Body of pancreas (tissue), 4 donors: ENCODE data around the gene NDUFV1.
"Not testable (repeated sequence)": the region's sequence is repeated elsewhere in the genome, so short reads cannot be mapped to it uniquely, and the experiment has no call there.

Source experiments
- POLR2A ChIP-seq, 3 donors: fragments of 450-650 bp; IDR thresholded peaks; one replicate each; pipeline ENCODE4 v1.6.1; 2016; ENCODE audit warnings: antibody characterized with exemption in 3 of 3, mild to moderate bottlenecking in 2 of 3
- TF ChIP-seq, protein P1 (sequence below), 7 experiments: fragments of 450-650 bp in 4 of 7; fragments of 200-600 bp in 3 of 7; sonication (generic) in 3 of 7; IDR thresholded peaks; one replicate each; pipeline ENCODE4 v1.5.1; 2016 to 2019; ENCODE audit warnings: antibody characterized with exemption in 7 of 7

DNA sequence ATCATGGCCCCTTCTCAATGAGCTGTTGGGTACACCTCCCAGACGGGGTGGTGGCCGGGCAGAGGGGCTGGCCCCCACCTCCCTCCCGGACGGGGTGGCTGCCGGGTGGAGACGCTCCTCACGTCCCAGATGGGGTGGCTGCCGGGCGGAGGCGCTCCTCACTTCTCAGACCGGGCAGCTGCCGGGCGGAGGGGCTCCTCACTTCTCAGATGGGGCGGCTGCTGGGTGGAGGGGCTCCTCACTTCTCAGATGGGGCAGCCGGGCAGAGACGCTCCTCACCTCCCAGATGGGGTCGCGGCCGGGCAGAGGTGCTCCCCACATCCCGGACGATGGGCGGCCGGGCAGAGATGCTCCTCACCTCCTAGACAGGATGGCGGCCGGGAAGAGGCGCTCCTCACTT, 8.8 kb upstream of the NDUFV1 start:
- TF ChIP-seq, protein P1, sequence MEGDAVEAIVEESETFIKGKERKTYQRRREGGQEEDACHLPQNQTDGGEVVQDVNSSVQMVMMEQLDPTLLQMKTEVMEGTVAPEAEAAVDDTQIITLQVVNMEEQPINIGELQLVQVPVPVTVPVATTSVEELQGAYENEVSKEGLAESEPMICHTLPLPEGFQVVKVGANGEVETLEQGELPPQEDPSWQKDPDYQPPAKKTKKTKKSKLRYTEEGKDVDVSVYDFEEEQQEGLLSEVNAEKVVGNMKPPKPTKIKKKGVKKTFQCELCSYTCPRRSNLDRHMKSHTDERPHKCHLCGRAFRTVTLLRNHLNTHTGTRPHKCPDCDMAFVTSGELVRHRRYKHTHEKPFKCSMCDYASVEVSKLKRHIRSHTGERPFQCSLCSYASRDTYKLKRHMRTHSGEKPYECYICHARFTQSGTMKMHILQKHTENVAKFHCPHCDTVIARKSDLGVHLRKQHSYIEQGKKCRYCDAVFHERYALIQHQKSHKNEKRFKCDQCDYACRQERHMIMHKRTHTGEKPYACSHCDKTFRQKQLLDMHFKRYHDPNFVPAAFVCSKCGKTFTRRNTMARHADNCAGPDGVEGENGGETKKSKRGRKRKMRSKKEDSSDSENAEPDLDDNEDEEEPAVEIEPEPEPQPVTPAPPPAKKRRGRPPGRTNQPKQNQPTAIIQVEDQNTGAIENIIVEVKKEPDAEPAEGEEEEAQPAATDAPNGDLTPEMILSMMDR (IDR thresholded peaks at IDR 0.05): not testable (repeated sequence)
- TF ChIP-seq POLR2A (IDR thresholded peaks at IDR 0.05): not testable (repeated sequence)
